H1 (cell line): ENCODE results near the gene WDR41. TPM values are rescaled to one million over a fixed set of nuclear protein-coding genes. Genes with fewer than 3 reads are reported as not detected.

Experiments
- CTBP2 ChIP-seq: IDR thresholded peaks from 2 replicates; pipeline ENCODE4 v1.7.0; 2011; ENCODE audit warnings: borderline replicate concordance, mild to moderate bottlenecking, moderate library complexity, mixed read lengths, low read length; ENCODE audit not compliant: insufficient read depth, insufficient read length
- HDAC6 ChIP-seq: IDR thresholded peaks from one replicate; pipeline ENCODE4 v1.7.1; 2012; ENCODE audit warnings: low read depth, mild to moderate bottlenecking, inconsistent platforms, low read length, moderate library complexity
- SAP30 ChIP-seq: fragments of 300-600 bp; sonication (generic); IDR thresholded peaks from 2 replicates; pipeline ENCODE4 v1.7.1; 2012; ENCODE audit warnings: low read length, moderate library complexity, mild to moderate bottlenecking, inconsistent platforms; ENCODE audit not compliant: insufficient read depth, insufficient replicate concordance
- SRF ChIP-seq: IDR thresholded peaks from 2 replicates; pipeline ENCODE4 v1.6.1; 2011; ENCODE audit warnings: mild to moderate bottlenecking, low read depth, low read length, moderate library complexity
- polyA plus RNA-seq, 7 experiments: library from polyadenylated mRNA; depleted of rRNA in 3 of 7; stranded (reverse) in 5 of 7; unstranded in 2 of 7; fragments of >200 nt in 5 of 7; fragments of 200-250 nt in 2 of 7; gene quantifications; 1 replicate in 5 of 7; 2 replicates in 1 of 7; 4 replicates in 1 of 7; pipeline versions ENCODE4 v1.2.1 to v1.2.3, GENCODE V29; 2011 to 2013; ENCODE audit warnings: missing spikeins in 2 of 7, mixed read lengths in 2 of 7
- total RNA-seq: library from RNA; stranded (reverse); fragmentation: NEBNext Ultra II Directional; extraction: Animal tissue kit (Norgen Biotek cat#: 25700); gene quantifications from 2 replicates; pipeline ENCODE4 v1.2.1, GENCODE V29; 2021

The WDR41 gene
- total and polyA plus RNA-seq, 2 of the 8 experiments (the other 6 are each of a cell fraction or from before 2014, with no cell fraction given): 16.4 to 44.9 TPM

- TF ChIP-seq SRF: no peak
- no peak for TF ChIP-seq HDAC6
- no peak for TF ChIP-seq SAP30
- no peak for TF ChIP-seq CTBP2
- TF ChIP-seq, all 59 proteins: peak for 0
Observed at GRCh38 chr5:77494935-77495334, 2.8 kb upstream of the WDR41 start (continued).
